ENCODE results near the gene ESF1.
"Not testable (repeated sequence)": the region's sequence is repeated elsewhere in the genome, so short reads cannot be mapped to it uniquely, and the experiment has no call there.

ESF1 gene

GRCh38 chr20:13739731-13740649 lies 44.7 kb downstream of the ESF1 start:
- DNase-seq (ENCODE audit: extremely low read depth in 1 of 2, low read depth in 1 of 2), result no peak

- DNase-seq (ENCODE audit: extremely low read depth in 1 of 2, low read depth in 1 of 2), result not testable (repeated sequence)
These were observed 46.5 kb downstream of the ESF1 start for GRCh38 chr20:13738187-13738586.

GRCh38 chr20:13736436-13737191 lies 48.1 kb downstream of the ESF1 start:
- no peak for DNase-seq (ENCODE audit: extremely low read depth in 1 of 2, low read depth in 1 of 2)

- DNase-seq (ENCODE audit: extremely low read depth in 1 of 2, low read depth in 1 of 2), result no peak
These were observed 48.9 kb downstream of the ESF1 start for GRCh38 chr20:13735826-13736225.

- no peak for DNase-seq (ENCODE audit: extremely low read depth in 1 of 2, low read depth in 1 of 2)
These were observed 61.7 kb downstream of the ESF1 start for GRCh38 chr20:13723011-13723410.

- DNase-seq (ENCODE audit: extremely low read depth in 1 of 2, low read depth in 1 of 2), result no peak
These were observed 66.5 kb downstream of the ESF1 start for GRCh38 chr20:13718171-13718570.

- DNase-seq (ENCODE audit: extremely low read depth in 1 of 2, low read depth in 1 of 2), result no peak
These were observed 67.1 kb downstream of the ESF1 start for GRCh38 chr20:13717631-13718044.

GRCh38 chr20:13715171-13715570 lies 69.5 kb downstream of the ESF1 start:
- DNase-seq (ENCODE audit: extremely low read depth in 1 of 2, low read depth in 1 of 2), result no peak

GRCh38 chr20:13708234-13708633 lies 76.5 kb downstream of the ESF1 start:
- no peak for DNase-seq (ENCODE audit: extremely low read depth in 1 of 2, low read depth in 1 of 2)

- no peak for DNase-seq (ENCODE audit: extremely low read depth in 1 of 2, low read depth in 1 of 2)
These were observed 81.5 kb downstream of the ESF1 start for GRCh38 chr20:13703265-13703664.

- no peak for DNase-seq (ENCODE audit: extremely low read depth in 1 of 2, low read depth in 1 of 2)
These were observed 83.2 kb downstream of the ESF1 start for GRCh38 chr20:13701486-13701885.

GRCh38 chr20:13700761-13701160 lies 84.0 kb downstream of the ESF1 start:
- no peak for DNase-seq (ENCODE audit: extremely low read depth in 1 of 2, low read depth in 1 of 2)

- DNase-seq (ENCODE audit: extremely low read depth in 1 of 2, low read depth in 1 of 2), result no peak
These were observed 90.1 kb downstream of the ESF1 start for GRCh38 chr20:13694420-13695150.

- no peak for DNase-seq (ENCODE audit: extremely low read depth in 1 of 2, low read depth in 1 of 2)
These were observed 91.7 kb downstream of the ESF1 start for GRCh38 chr20:13692802-13693736.

GRCh38 chr20:13690943-13691342 lies 93.8 kb downstream of the ESF1 start:
- no peak for DNase-seq (ENCODE audit: extremely low read depth in 1 of 2, low read depth in 1 of 2)

GRCh38 chr20:13687815-13688214 lies 96.9 kb downstream of the ESF1 start:
- DNase-seq (ENCODE audit: extremely low read depth in 1 of 2, low read depth in 1 of 2), result no peak

GRCh38 chr20:13685623-13686022 lies 99.1 kb downstream of the ESF1 start:
- no peak for DNase-seq (ENCODE audit: extremely low read depth in 1 of 2, low read depth in 1 of 2)

GRCh38 chr20:13684566-13685222 lies 100.0 kb downstream of the ESF1 start:
- no peak for DNase-seq (ENCODE audit: extremely low read depth in 1 of 2, low read depth in 1 of 2)

GRCh38 chr20:13683833-13684232 lies 100.9 kb downstream of the ESF1 start:
- no peak for DNase-seq (ENCODE audit: extremely low read depth in 1 of 2, low read depth in 1 of 2)
